Activated B cell treated with CpG ODN at 0.5 μM for 24 hours (primary cell): Measurements from ENCODE around the gene TMCO2. TPM values are rescaled to one million over a fixed set of nuclear protein-coding genes. Genes with fewer than 3 reads are reported as not detected.
"Not testable (repeated sequence)": the region's sequence is repeated elsewhere in the genome, so short reads cannot be mapped to it uniquely, and the experiment has no call there.

ENCODE experiments used
- ATAC-seq: fragments of 200-7000 bp; cut with Tn5 transposase; one replicate; pipeline ENCODE4 v1.10.0; 2021; ENCODE audit warnings: low read depth, mild to moderate bottlenecking, moderate library complexity
- CTCF ChIA-PET: fragments of 350-600 bp; sonication (Branson Sonifier 250); formaldehyde crosslinking; loops from one replicate; lab custom pipeline; 2021; ENCODE audit warnings: antibody characterized with exemption; lab: Charles Lee
- POLR2A ChIA-PET: fragments of 350-600 bp; sonication (Branson Sonifier 250); formaldehyde crosslinking; loops from one replicate; lab custom pipeline; 2021; ENCODE audit warnings: antibody characterized with exemption; lab: Charles Lee
- DNase-seq: peaks from one replicate; pipeline ENCODE4 v3.0.0; 2022
- H3K27ac Mint-ChIP-seq: one replicate; pipeline ENCODE4 v1.8.0; 2020; ENCODE audit warnings: mixed read lengths
- H3K27me3 Mint-ChIP-seq: one replicate; pipeline ENCODE4 v1.8.0; 2021; ENCODE audit warnings: mixed read lengths
- H3K36me3 Mint-ChIP-seq: one replicate; pipeline ENCODE4 v1.8.0; 2021; ENCODE audit warnings: low read depth, mixed read lengths
- H3K4me1 Mint-ChIP-seq: one replicate; pipeline ENCODE4 v1.8.0; 2021; ENCODE audit warnings: mixed read lengths
- H3K4me3 Mint-ChIP-seq: one replicate; pipeline ENCODE4 v1.8.0; 2020; ENCODE audit warnings: mild to moderate bottlenecking, mixed read lengths
- H3K9me3 Mint-ChIP-seq: one replicate; pipeline ENCODE4 v1.8.0; 2020; ENCODE audit warnings: mixed read lengths
- intact Hi-C: fragments of 100-400 bp; cut with micrococcal nuclease; formaldehyde crosslinking; loops from one replicate; pipeline ENCODE4 v1.15.1; 2024
- total RNA-seq: library from RNA; stranded (reverse); gene quantifications from 2 replicates; pipeline ENCODE4 v1.2.3, GENCODE V29; 2022
- TF ChIP-seq, protein P1 (sequence below): fragments of 200-600 bp; IDR thresholded peaks from one replicate; pipeline ENCODE4 v1.8.0; 2022; ENCODE audit warnings: antibody characterized with exemption, mild to moderate bottlenecking

TMCO2 gene
- not detected in 2 replicates for total RNA-seq

GRCh38 chr1:40247655-40248054 is at the start of gene TMCO2:
Gene TMCO2 (plus strand): TSS chr1:40247937. CDS start chr1:40247994, 57 bp downstream.
- no peak for DNase-seq

DNA sequence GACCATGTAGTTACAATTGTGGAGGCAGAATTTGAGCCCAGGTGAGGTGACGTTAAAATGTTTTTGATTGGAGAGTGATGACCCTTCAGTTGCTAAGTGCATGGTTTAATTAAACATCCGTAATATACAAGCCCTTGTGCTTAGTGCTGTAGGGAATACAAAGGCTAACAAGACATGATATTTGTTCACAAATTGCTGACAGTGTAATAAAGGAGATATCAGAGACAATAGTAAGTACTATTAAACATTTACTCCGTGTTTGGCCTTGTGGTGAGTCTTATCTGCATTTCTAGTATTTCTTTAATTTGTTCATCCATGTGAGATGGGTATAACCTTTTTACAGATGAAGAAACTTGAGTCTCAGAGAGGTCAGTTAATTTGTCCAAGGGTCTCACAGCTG is 48.6 kb upstream of the TMCO2 start:
- H3K27me3 Mint-ChIP-seq, result no peaks in the 10 kb centered on the region
- ATAC-seq (no peak), DNase-seq (no peak)
- intact Hi-C loops, result no loop called here
- H3K27ac Mint-ChIP-seq, result no peak overlapping the region
- no peak overlapping the region for H3K4me3 Mint-ChIP-seq
- H3K9me3 Mint-ChIP-seq, result no peaks in the 10 kb centered on the region
- TF ChIP-seq, protein P1, sequence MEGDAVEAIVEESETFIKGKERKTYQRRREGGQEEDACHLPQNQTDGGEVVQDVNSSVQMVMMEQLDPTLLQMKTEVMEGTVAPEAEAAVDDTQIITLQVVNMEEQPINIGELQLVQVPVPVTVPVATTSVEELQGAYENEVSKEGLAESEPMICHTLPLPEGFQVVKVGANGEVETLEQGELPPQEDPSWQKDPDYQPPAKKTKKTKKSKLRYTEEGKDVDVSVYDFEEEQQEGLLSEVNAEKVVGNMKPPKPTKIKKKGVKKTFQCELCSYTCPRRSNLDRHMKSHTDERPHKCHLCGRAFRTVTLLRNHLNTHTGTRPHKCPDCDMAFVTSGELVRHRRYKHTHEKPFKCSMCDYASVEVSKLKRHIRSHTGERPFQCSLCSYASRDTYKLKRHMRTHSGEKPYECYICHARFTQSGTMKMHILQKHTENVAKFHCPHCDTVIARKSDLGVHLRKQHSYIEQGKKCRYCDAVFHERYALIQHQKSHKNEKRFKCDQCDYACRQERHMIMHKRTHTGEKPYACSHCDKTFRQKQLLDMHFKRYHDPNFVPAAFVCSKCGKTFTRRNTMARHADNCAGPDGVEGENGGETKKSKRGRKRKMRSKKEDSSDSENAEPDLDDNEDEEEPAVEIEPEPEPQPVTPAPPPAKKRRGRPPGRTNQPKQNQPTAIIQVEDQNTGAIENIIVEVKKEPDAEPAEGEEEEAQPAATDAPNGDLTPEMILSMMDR, result no peak
- POLR2A ChIA-PET, result no interaction called here
- peaks cover 3% of the 10 kb centered on the region for H3K4me1 Mint-ChIP-seq
- peaks cover 55% of the 10 kb centered on the region for H3K36me3 Mint-ChIP-seq
- CTCF ChIA-PET, result interaction anchor here (2.2 kb wide), 1 partner anchor 55 kb away, joined by 11 read pairs; no protein-coding TSS in a partner anchor

More at GRCh38 chr1:40247655-40248054, at the start of gene TMCO2:
- no peaks in the 10 kb centered on the region for H3K36me3 Mint-ChIP-seq
- H3K4me3 Mint-ChIP-seq, result no peak within 1 kb of the TSS
- H3K9me3 Mint-ChIP-seq, result no peaks in the 10 kb centered on the region
- no peak within 1 kb of the TSS for H3K27ac Mint-ChIP-seq
- no peaks in the 10 kb centered on the region for H3K4me1 Mint-ChIP-seq
- ChIA-PET CTCF (no interaction called here), POLR2A (interaction anchor here (0.6 kb wide), 1 partner anchor 17 kb away, joined by 5 read pairs; no protein-coding TSS in a partner anchor)
- H3K27me3 Mint-ChIP-seq, result no peaks in the 10 kb centered on the region
- intact Hi-C loops, result no loop called here
- ATAC-seq, result no peak
- TF ChIP-seq, protein P1, result no peak

GRCh38 chr1:40204856-40205255 is 42.9 kb upstream of the TMCO2 start:
- ChIA-PET CTCF (interaction anchor here (1.1 to 1.4 kb wide), 3 partner anchors 49 to 134 kb away, joined by 3 to 6 read pairs (median 3); no protein-coding TSS in a partner anchor), POLR2A (interaction anchor here (0.6 kb wide), 1 partner anchor 1675 kb away, joined by 3 read pairs; no protein-coding TSS in a partner anchor)
- intact Hi-C loops, result no loop called here
- TF ChIP-seq, protein P1, result no peak
- Mint-ChIP-seq H3K27me3 (no peaks in the 10 kb centered on the region), H3K36me3 (peaks cover 63% of the 10 kb centered on the region), H3K4me3 (no peak overlapping the region), H3K27ac (no peak overlapping the region), H3K4me1 (peaks cover 17% of the 10 kb centered on the region), H3K9me3 (no peaks in the 10 kb centered on the region)
- ATAC-seq (no peak), DNase-seq (no peak)

- no peak for DNase-seq
- TF ChIP-seq, protein P1, result no peak
- no peaks in the 10 kb centered on the region for H3K27me3 Mint-ChIP-seq
- intact Hi-C loops, result no loop called here
- POLR2A ChIA-PET, result interaction anchor here (1.1 to 1.6 kb wide), 2 partner anchors 21 to 24 kb away, joined by 3 read pairs; no protein-coding TSS in a partner anchor
- H3K27ac Mint-ChIP-seq, result no peak overlapping the region
- H3K4me1 Mint-ChIP-seq, result peaks cover 5% of the 10 kb centered on the region
- H3K4me3 Mint-ChIP-seq, result no peak overlapping the region
- no peak for ATAC-seq
- CTCF ChIA-PET, result interaction anchor here (0.9 kb wide), 1 partner anchor 58 kb away, joined by 3 read pairs; no protein-coding TSS in a partner anchor
- H3K36me3 Mint-ChIP-seq, result peaks cover 73% of the 10 kb centered on the region
- H3K9me3 Mint-ChIP-seq, result no peaks in the 10 kb centered on the region
These were observed 37.1 kb upstream of the TMCO2 start for GRCh38 chr1:40210511-40211204.

DNA sequence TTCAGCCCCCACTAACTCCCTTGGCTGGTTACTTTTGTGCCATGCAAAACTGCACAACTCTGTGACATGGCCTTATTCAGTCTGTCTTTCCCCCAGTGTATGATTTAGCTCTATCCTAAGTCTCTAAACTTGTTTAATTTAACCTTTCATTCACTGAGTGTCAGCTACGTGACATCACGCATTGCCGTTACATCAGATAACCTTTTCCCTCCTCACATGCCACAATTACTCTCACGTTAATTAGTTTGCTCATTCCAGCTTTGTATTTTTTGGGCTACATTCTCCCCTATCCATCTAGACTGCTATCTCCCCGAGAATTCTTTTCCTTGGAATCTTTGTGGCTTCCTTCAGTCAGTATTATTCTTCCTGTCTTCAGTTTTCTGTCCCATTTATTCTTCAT is 29.4 kb upstream of the TMCO2 start:
- Mint-ChIP-seq H3K4me3 (no peak overlapping the region), H3K36me3 (peaks cover 42% of the 10 kb centered on the region), H3K27ac (no peak overlapping the region), H3K4me1 (no peaks in the 10 kb centered on the region), H3K27me3 (no peaks in the 10 kb centered on the region), H3K9me3 (no peaks in the 10 kb centered on the region)
- POLR2A ChIA-PET, result no interaction called here
- TF ChIP-seq, protein P1, result no peak
- CTCF ChIA-PET, result no interaction called here
- intact Hi-C loops, result no loop called here
- ATAC-seq (no peak), DNase-seq (no peak)

DNA sequence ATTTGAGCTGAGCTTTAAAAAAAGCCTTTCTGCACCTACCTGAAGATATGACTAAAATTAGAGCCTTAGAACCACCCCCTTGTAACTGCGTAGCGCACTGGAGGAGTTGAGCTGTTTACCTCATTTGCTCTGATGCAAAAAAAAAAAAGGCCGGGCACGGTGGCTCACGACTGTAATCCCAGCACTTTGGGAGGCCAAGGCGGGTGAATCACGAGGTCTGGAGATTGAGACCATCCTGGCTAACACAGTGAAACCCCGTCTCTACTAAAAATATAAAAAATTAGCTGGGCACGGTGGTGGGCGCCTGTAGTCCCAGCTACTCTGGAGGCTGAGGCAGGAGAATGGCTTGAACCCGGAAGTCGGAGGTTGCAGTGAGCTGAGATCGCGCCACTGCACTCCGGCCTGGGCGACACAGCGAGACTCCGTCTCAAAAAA is 26.2 kb upstream of the TMCO2 start:
- not testable (repeated sequence) for H3K4me1 Mint-ChIP-seq, ATAC-seq

More for the DNA sequence above, 26.2 kb upstream of the TMCO2 start:
- H3K9me3 Mint-ChIP-seq, H3K4me3 Mint-ChIP-seq, intact Hi-C loops, H3K27me3 Mint-ChIP-seq, POLR2A ChIA-PET, DNase-seq, CTCF ChIA-PET, H3K27ac Mint-ChIP-seq: not testable (repeated sequence)
- peaks cover 36% of the 10 kb centered on the region for H3K36me3 Mint-ChIP-seq
